Stimulated activated CD4-positive, alpha-beta T cell treated with anti-CD3 and anti-CD28 coated beads, Interleukin-4, amount 100 ng/mL, for 1 hour (primary cell): ENCODE data around the gene CIB4.

ENCODE experiments used
- DNase-seq: peaks from one replicate; pipeline ENCODE4 v3.0.0-alpha.2; 2020

The CIB4 gene

GRCh38 chr2:26640781-26641564 lies at the start of gene CIB4:
CIB4 (minus strand) TSS chr2:26641366; CDS start chr2:26641314, 52 bp downstream.
- no peak for DNase-seq

GRCh38 chr2:26687801-26688200 lies 46.6 kb upstream of the CIB4 start:
- DNase-seq: no peak

DNA sequence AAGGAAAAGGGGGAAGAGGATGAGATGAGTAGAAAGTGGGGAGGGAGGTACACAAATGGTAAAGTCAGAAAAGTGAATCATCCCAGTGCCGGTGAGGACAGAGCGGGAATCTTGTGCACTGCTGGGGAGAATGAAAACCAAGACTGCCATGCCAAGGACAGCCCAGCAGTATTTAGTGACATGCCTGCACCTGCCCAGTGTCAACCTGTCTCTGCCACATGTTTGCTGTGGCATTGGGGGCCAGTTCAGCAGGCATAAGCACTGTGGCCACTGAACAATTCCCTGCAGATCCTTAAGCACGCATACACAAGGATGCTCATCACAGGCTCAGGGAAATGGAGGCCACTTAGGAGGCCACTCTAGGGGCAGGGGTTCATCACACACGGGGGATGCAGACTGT lies 46.2 kb upstream of the CIB4 start:
- no peak for DNase-seq

DNA sequence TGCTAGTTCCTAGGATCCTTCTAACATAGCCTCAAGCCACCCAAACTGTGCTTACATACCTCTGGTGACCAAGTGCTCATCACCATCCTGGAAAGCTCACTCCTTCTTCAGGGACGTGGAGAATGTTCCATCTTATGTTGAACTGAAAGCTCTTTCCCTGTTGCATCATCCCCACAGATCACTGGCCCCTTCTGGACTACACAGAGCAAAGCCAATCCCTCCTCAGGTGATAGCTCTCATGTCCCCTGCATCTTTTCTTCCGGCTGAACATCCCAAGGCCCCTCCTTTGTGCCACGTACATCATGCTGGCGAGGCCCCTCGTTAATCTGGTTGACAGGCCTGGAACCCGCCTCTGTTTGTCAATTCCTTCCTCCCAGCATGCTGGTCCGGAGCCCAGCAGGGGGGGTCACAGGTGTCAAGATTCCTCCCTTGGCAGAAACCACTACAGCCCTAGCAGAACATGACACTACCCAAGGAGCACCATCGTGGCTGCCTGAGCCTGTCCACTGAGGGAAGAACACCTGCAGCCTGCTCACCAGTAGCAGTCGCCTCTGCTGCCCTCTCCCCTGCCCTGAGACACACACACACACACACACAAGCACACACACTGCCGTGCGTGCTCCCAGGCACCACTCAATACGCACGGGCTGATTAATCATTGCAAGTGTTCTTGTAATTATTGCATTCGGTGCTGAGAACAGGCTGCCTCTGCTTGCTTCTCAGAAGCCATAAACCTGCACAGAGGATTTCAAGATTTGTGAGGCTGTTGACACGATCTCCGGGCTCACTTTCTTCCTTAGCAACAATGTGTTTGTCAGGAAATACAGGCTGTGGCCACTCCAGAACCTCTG lies 45.0 kb upstream of the CIB4 start:
- DNase-seq: no peak

GRCh38 chr2:26685341-26685740 lies 44.2 kb upstream of the CIB4 start:
- no peak for DNase-seq

DNA sequence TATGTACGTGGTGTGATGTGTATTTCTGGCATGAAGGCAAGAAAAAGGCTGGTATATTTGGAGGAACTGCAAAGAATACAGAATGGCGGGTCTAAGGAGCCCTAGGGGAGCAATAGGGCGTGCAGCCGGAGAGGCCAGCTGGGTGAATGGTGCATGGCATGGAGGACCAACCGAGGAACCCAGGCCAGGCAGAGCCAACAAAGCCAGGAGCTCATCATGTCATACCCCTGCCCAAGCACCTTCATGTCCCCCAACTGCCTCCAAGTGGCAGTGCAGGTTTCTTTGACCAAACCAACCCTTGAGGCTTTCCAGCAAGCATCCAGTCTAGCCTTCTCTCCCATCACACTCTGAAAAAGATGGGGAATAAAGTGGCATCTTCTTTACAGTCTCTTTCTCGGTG lies 42.4 kb upstream of the CIB4 start:
- no peak for DNase-seq

GRCh38 chr2:26682155-26682554 lies 41.0 kb upstream of the CIB4 start:
- DNase-seq: no peak

- no peak for DNase-seq
Measured at GRCh38 chr2:26681656-26682055, 40.5 kb upstream of the CIB4 start.

DNA sequence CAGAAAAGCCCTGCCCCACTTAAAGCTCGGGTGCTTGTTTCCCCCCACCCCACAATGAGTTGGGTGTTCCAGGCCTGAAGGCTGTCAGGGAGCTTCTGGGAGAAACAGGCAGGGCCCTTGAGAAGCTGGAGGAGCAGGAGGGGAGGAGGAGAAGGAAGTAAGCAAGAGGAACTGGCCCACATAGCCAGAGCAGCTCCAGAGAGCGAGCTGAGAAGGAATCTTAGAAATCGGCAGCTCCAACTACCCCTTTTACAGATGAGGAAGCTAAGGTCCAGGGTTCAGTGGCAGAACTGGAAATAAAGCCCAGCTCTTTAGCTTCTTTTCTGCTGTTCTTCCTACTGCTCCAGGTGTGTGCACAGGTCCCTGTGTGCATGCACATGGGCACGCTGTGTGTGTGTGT lies 38.7 kb upstream of the CIB4 start:
- no peak for DNase-seq

GRCh38 chr2:26678035-26678434 lies 36.9 kb upstream of the CIB4 start:
- DNase-seq: no peak

GRCh38 chr2:26675651-26676255 lies 34.6 kb upstream of the CIB4 start:
- no peak for DNase-seq

GRCh38 chr2:26674771-26675170 lies 33.6 kb upstream of the CIB4 start:
- no peak for DNase-seq

DNA sequence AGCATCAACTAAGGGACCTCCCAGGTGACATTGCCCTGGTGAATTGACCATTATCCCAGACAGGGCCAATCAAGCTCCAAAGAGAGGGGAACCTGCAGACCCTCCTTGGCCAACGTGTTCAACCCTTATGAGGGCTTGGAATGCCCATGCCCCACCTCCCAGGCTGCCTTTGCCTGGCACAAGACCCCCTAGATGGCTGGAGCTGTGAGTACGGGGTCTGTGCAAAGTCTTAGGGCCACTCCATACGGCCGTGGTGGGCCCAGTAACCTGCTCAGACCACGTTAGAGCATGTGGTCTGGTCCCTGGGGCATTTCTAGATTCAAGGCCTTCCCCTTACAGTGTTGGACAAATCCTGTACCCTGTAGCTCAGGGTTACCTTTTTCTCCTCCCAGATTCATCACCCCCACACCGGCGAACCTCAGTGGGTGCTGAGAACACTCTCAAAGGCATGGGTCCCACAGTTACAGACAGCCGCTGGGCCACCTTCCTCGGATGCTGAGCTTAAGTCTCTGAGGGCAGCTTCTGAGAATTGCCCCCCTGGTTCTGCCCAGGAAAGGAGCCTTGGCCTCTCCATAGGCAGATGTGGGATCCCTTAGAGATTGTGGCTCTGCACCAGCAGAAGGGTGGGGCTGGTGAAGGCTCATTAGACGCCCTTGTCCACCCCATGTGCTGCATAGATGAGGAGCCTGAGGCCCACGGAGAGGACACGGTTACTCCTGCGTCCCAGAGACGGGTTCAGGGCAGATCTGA lies 33.0 kb upstream of the CIB4 start:
- no peak for DNase-seq

DNA sequence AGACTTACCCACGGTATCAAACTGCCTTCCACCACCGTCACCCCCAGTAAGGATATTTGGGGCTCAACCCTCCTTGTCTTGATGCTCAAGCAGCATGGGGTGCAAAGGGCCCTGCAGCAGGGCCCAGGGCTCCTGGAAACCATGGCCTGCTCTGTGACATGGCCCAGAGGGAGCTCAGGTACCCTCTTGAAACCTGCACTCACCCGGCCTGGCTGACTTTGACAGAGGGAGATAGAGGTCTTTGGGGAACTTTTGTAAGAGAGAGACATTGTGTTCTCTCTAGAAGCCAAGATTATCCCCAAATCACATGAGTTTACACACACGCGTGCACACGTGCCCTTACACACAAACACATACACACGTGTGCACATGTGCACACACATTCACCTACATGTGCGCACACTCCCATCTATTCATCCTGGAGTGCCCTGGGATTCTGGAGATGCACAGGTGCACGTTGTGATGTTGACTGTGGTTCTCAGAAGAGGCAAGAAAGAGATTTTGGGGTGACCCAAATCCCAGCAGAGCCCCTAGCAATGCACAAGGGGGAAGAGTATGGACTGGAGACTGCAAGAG lies 31.7 kb upstream of the CIB4 start:
- DNase-seq: no peak

DNA sequence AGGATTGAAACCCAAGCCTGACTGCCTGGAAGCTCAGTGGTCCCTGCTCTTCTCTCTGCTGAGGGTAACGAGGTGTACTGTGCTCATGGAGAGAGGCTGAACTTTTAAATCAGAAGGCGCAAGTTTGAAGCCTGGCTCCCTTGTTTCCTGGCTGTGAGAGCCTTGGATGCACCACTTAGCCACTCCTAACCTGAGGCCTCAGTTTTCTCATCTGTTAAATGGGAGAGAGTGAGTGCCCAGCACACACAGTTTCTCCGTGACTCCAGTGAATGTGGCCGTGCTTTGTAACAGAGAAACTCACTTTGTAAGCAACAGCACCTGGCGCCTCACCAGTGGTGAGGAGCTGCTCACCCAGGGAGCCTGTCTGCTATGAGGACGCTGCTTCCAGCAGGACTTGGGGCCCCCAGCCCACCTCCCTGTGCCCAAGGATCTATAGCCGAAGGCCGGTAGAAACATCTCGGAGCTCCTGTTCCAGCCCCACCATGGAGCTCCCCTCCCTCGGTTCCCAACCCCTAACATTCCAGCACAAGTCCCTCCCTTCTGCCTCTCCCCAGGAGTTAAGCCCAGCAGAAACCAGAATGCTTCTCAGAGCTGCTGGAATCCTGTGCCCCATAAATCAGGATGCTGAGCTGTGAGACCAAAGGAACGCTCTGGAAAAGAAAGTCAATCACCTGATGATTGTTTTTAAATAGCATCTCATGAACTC lies 31.1 kb upstream of the CIB4 start:
- DNase-seq: no peak

- no peak for DNase-seq
Measured at GRCh38 chr2:26671691-26672090, 30.5 kb upstream of the CIB4 start.

- DNase-seq: no peak
Measured at GRCh38 chr2:26670931-26671460, 29.8 kb upstream of the CIB4 start.

GRCh38 chr2:26670171-26670570 lies 29.0 kb upstream of the CIB4 start:
- no peak for DNase-seq

DNA sequence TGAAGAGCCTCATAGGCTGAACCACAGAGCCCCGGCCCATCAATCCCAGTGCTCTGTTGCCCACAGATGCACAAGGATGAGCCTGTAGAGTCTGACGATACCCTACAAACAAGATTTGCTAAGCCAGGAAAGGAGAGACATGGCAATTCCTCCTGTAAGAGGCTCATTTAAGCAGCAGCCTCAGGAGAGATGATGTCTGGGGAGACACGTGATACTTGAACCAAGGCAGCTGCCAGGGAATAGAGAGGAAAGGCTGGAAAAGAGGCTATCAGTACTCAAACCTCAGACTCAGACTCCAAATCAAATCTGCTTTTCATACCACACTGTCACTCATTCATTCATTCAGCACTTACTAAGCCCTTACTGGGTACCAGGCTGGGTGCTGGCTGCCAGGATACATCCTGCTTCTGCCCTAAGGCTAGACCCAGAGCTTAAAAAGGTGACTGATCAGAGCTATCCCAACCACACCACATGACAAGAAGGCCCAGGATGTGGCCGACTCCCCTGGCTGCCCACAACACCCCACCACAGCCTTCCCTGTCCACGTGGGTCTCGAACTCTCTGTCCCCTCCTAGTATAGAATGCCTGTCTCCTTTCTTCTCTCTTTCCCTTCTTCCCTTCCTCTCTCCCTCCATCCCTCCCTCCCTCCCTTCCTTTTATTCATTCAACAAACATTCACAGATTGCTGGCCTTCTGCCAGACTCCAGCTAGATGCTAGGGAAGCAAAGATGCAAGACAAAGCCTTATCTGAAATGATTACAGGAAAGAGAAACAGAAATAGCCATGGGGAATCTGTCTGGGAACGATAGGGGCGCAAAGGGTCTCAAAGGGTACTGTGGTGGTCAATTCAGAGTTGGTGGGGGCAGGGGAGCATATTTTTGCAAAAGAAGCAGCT lies 27.9 kb upstream of the CIB4 start:
- no peak for DNase-seq

DNA sequence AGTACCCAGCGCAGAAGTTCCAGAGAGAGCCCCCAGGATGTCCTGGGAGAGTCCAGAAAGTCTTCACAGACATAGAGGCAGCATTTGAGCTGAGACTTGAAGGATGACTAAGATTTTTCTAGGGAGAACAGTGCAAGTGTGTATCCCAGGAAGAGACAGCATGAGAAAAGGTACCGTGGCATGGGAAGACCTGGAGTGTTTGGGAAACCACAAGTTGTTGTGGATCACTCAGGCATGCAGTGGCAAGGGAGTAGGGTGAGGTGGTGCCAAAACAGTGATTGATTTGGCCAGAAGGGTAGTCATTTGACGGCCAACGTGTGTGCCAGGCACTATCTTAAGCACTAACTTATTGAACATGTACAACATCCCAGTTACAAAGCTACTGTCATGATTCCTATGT lies 26.9 kb upstream of the CIB4 start:
- no peak for DNase-seq

DNA sequence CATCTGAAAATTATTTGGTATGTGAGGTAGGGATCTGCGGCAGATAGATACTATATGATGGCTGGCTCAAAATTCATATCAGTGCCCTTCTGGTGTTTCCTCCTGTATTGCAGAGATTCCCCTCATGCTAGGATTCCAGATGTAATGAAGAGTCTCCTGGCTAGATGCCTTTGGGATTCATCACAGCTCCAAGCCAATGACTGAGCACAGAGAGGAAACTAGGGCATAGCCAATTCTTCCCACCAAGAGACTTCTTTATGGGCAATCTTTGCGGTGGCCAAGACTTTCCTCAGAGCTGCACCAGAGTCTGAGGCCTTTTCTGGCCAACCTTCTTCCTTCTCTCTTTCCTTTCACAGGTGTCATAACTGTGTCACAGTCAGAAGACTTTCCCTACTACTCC lies 25.5 kb upstream of the CIB4 start:
- DNase-seq: no peak
